Pulmonary artery endothelial cell (primary cell): ENCODE measurements around the gene MTG1. TPM values are rescaled to one million over a fixed set of nuclear protein-coding genes. Genes with fewer than 3 reads are reported as not detected.

Experiments
- DNase-seq: peaks from one replicate; pipeline ENCODE4 v3.0.0-alpha.2; 2011; ENCODE audit warnings: low read depth, low spot score
- total RNA-seq: library from RNA; depleted of rRNA; stranded (reverse); fragments of >200 nt; gene quantifications from 2 replicates; pipeline ENCODE4 v1.2.3, GENCODE V29; 2014

MTG1 gene
- 46.0 and 56.7 TPM in 2 replicates for total RNA-seq

- peak; percentile 41 for DNase-seq
Observed at GRCh38 chr10:133394064-133394663, at the start of gene MTG1. MTG1 (plus strand) TSS chr10:133394157; CDS start chr10:133394221, 64 bp downstream.

GRCh38 chr10:133344236-133344635 lies 49.7 kb upstream of the MTG1 start:
- no peak for DNase-seq

- DNase-seq: no peak
Observed at GRCh38 chr10:133346413-133346812, 47.5 kb upstream of the MTG1 start.

GRCh38 chr10:133347710-133348517 lies 46.0 kb upstream of the MTG1 start:
- no peak for DNase-seq

- no peak for DNase-seq
Observed at GRCh38 chr10:133349160-133349568, 44.8 kb upstream of the MTG1 start.

- no peak for DNase-seq
Observed at GRCh38 chr10:133349577-133350011, 44.4 kb upstream of the MTG1 start.

GRCh38 chr10:133350283-133350949 lies 43.5 kb upstream of the MTG1 start:
- DNase-seq: no peak

GRCh38 chr10:133350950-133351329 lies 43.0 kb upstream of the MTG1 start:
- DNase-seq: no peak

GRCh38 chr10:133351408-133352318 lies 42.3 kb upstream of the MTG1 start:
- no peak for DNase-seq

- DNase-seq: no peak
Observed at GRCh38 chr10:133353202-133353959, 40.6 kb upstream of the MTG1 start.

GRCh38 chr10:133353988-133354605 lies 39.9 kb upstream of the MTG1 start:
- DNase-seq: no peak

- DNase-seq: no peak
Observed at GRCh38 chr10:133354672-133355240, 39.2 kb upstream of the MTG1 start.

GRCh38 chr10:133355266-133355665 lies 38.7 kb upstream of the MTG1 start:
- no peak for DNase-seq

- no peak for DNase-seq
Observed at GRCh38 chr10:133355991-133356390, 38.0 kb upstream of the MTG1 start.

GRCh38 chr10:133356549-133357284 lies 37.2 kb upstream of the MTG1 start:
- no peak for DNase-seq

- DNase-seq: no peak
Observed at GRCh38 chr10:133357285-133358161, 36.4 kb upstream of the MTG1 start, which contains the start of gene FUOM. FUOM (minus strand) TSS chr10:133358019; CDS start chr10:133358007, 12 bp downstream.

GRCh38 chr10:133358162-133358924 lies 35.6 kb upstream of the MTG1 start:
- no peak for DNase-seq
